Right renal pelvis (tissue), 4 donors: ENCODE results near the gene CCDC150. TPM values are rescaled to one million over a fixed set of nuclear protein-coding genes. Genes with fewer than 3 reads are reported as not detected.
"Not testable (repeated sequence)": the region's sequence is repeated elsewhere in the genome, so short reads cannot be mapped to it uniquely, and the experiment has no call there.

ENCODE experiments used
- DNase-seq, 4 donors: peaks; one replicate each; pipeline ENCODE4 v3.0.0-alpha.2; 2013; ENCODE audit warnings: low read depth in 4 of 4, low spot score in 3 of 4, missing footprints in 1 of 4
- polyA plus RNA-seq, 4 donors: library from polyadenylated mRNA; unstranded; fragments of 120-200 nt; gene quantifications; one replicate each; pipeline ENCODE4 v1.2.1, GENCODE V29; 2013; ENCODE audit not compliant: insufficient read length in 4 of 4

Gene CCDC150
- polyA plus RNA-seq, 4 donors = 16.7 to 22.6 (median 20.9) TPM

- no peak for DNase-seq
Observed at GRCh38 chr2:196630531-196630930, 9.0 kb upstream of the CCDC150 start.

- DNase-seq = no peak
Observed at GRCh38 chr2:196635156-196635555, 4.4 kb upstream of the CCDC150 start.

DNA sequence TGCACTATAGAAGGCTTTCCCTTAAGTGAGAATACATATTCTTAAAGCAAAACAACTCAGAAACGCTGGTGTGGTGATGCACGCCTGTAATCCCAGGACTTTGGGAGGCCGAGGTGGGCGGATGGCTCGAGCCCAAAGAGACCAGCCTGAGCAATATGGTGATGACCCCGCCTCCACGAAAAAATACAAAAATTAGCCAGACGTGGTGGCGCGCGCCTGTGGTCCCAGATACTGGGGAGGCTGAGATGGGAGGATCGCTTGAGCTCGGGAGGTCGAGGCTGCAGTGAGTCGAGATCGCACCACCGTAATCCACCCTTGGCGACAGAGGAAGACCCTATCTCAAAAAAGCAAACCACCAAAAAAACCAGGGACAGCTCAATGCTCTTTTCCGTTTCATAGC lies 750 bp upstream of the CCDC150 start:
- DNase-seq = no peak

DNA sequence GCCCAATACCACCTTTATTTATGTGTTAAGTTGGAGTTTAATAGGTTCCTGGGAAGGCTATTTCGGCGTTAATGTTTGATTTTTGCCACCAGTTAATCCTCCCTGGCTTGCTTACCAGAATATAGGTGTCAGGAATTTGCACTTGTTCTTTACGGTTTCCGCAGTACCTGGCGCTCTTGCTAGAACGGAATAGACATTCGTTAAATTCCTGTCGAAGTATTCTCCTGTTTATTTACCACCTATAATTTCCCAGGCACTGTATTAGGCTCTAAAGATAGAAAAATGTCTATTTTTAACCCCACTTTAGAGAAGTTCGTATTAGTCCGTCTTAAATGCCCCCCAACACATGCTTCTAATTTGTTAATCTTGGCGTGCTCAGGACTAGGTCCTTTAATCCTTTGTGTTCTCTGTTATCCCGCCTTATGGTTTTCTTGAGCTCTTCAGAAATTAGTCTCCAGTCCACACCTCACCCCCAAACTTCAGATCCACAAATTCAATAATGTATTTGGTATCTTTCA lies 575 bp downstream of the CCDC150 start:
- no peak for DNase-seq

GRCh38 chr2:196649202-196649601 lies 9.7 kb downstream of the CCDC150 start:
- DNase-seq = no peak

DNA sequence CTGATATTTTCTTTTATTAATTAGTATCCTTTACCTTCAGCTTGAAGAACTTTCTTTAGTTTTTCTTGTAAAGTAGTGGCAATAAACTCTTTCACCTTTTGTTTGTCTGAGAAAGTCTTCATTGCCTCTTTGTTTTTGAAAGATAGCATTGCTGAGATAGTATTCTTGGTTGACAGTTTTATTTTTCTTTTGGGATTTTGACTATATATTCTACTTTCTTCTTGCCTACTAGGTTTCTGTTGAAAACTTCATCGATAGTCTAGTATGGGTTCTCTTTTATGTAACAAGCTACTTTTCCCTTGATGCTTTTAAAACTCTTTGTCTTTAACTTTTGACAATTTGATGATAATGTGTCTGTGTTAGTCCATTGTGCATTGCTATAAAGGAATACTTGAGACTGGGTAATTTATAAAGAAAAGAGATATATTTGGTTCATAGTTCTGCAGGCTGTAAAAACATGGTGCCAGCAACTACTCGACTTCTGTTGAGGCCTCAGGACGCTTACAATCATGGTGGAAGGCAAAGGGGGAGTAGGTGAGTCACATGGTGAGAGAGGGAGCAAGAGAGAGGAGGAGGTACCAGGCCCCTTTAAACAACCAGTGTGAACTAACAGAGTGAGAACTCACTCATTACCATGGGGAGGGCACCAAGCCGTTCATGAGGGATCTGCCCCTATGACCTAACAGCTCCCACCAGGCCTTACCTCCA lies 12.0 kb downstream of the CCDC150 start:
- no peak for DNase-seq

- no peak for DNase-seq
Observed at GRCh38 chr2:196652869-196653268, 13.4 kb downstream of the CCDC150 start.

GRCh38 chr2:196653843-196654242 lies 14.3 kb downstream of the CCDC150 start:
- no peak for DNase-seq

DNA sequence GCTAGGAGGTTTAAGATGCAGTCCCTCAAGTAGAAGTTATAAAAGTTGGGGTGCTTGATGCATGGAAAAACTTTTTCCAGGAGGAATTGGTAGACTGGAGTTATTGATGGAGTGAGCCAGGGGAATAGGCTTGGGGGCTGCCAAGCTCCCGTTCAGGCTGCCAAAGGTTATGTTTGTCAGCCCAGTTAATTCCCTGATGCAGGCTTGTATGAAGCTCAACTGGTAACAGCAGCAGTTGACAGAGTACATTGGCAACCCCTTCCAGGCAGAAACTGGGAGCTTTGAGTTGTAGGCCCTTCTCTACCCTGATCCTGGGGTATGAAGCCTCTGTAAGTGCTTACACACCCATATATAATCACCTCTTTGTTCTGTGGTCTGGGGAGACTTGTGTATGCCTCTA lies 16.2 kb downstream of the CCDC150 start:
- no peak for DNase-seq

DNA sequence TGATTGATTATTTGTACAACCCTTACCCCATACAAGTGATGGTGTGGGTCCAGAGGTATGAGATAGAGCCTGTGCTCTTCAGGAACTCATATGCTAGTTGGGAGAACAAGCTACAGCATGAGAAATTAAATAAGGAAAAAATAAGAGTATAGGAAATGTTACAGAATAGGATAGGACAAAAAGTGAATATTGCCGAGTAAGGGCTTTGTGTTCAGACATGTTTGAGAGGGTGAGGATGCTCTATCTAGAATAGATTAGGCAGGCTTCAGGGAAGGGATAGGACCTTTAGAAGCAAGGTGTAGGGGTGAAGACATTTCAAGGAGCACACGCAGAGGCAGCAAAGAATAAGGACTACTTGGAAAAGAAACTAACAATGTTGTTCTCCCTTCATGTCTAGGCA lies 17.8 kb downstream of the CCDC150 start:
- DNase-seq = no peak

GRCh38 chr2:196659844-196660243 lies 20.3 kb downstream of the CCDC150 start:
- no peak for DNase-seq

- no peak for DNase-seq
Observed at GRCh38 chr2:196660244-196660643, 20.7 kb downstream of the CCDC150 start.

DNA sequence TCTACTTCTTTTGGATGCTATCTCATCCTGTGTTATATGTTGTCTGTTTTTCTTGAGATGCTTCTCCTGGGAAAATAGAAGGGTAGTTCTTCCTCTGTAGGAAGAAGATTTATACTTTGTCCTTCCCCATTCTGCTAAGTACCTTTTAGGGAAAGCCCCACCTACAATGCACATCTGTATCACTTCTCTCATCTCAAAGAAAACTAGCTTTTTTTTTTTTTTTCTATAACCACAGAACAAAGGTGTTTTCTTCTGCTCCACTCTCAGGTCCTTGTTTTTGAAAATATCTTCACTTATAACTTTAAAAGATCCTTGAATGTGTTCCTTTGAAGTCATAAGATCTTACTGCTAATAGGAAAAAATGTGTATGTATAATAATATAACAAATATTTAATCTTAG lies 30.8 kb downstream of the CCDC150 start:
- no peak for DNase-seq

DNA sequence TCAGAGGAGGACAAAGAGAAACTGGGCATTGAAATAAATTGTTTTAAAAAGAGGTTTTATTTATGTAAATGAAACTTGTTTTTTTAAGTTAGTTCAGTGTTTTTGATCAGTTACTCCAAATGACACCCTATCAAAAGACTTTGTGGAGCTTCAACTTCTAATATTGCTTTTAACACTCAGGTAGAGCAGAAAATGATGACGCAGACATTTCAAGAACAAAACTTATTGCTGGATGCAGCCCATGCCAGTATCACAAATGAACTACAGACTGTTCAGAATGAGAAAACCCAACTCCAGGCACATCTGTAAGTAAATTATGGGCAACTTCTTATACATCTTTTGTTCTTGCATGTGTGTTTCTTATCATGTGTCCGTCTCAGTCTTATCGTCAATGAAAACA lies 36.4 kb downstream of the CCDC150 start:
- DNase-seq = no peak

DNA sequence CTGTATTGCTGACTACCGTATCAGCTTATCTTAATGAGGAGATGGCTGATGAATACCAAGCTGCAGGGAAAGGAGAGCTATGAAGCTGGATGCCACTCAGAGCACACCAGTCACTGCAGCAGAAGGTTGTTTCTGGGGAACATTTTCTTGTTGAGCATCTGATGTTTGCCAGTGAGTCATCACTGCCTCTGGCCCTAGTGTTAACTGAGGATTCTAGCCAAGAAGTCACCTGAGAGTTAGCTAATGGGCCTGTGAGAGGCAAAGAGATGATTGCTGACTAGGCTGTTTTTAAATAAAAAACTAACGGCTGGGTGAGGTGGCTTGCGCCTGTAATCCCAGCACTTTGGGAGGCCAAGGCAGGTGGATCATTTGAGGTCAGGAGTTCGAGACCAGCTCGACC lies 37.9 kb downstream of the CCDC150 start:
- DNase-seq = no peak

DNA sequence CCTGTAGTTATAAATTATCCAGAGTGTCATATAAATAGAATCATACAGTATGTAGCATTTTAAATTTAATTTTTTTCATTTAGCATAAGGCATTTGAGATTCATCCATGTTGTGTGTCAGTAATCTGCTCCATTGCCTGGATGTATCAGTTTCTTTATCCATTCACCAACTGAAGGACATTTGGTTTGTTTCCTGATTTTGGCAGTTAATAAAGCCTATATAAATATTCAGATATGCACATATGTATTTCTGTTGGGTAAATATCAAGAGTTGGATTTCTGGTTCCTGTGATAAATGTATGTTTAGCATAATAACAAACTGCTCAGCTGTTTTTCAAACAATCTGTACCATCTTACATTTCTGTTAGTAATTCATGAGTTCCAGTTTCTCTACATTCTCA lies 39.9 kb downstream of the CCDC150 start:
- DNase-seq = no peak

GRCh38 chr2:196681510-196681909 lies 42.0 kb downstream of the CCDC150 start:
- no peak for DNase-seq

- no peak for DNase-seq
Observed at GRCh38 chr2:196685792-196686191, 46.3 kb downstream of the CCDC150 start.

DNA sequence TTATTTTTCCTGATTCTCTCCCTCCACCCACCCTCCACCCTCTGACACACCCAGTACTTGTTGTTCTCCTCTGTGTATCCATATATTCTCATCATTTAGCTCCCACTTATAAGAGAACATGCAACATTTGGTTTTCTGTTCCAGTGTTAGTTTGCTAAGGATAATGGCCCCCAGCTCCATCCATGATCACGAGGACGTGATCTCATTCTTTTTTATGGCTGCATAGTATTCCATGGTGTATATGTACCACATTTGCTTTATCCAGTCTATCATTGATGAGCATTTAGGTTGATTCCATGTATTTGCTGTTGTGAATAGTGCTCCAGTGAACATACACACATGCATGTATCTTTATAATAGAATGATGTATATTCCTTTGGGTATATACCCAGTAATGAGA lies 47.2 kb downstream of the CCDC150 start:
- DNase-seq = not testable (repeated sequence)

DNA sequence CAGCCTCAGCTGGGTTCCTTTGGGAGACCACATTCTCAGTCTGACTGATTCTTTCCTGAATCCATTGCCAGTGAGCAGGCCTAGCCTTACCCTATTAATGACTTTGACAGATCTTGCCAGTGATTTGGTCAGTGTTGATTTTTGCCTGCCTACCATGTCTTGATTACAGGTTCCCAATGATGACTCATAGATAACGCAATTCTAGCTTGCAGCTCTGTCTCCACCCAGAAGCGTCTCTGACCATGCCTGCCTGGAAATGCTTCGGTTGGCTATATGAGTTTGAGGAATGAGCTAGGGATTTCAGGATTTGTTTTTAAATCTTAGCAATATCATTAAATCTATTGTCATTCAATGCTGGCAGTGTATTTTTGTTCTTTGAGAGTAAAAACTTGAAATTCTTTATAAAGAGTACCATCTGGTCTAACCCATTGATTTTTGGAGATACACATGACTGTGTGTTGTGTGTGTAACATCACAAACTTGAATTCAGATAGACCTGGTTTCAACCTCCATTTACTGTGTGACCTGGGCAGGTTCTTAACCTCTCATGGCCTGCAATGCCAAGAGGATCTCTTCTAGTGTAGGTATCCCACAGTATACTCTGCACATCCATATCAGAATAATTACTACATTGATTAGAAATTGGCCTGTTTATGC lies 57.0 kb downstream of the CCDC150 start:
- DNase-seq = no peak

GRCh38 chr2:196697825-196698224 lies 58.3 kb downstream of the CCDC150 start:
- DNase-seq = no peak

GRCh38 chr2:196702641-196703040 lies 63.1 kb downstream of the CCDC150 start:
- no peak for DNase-seq
